ENCODE results near the gene CERKL. TPM values are rescaled to one million over a fixed set of nuclear protein-coding genes. Genes with fewer than 3 reads are reported as not detected.

CERKL gene
- total and polyA plus RNA-seq, 2 donors (not counting 1 experiment from before 2014, with no cell fraction given) = 0.03 TPM; not detected in 1

DNA sequence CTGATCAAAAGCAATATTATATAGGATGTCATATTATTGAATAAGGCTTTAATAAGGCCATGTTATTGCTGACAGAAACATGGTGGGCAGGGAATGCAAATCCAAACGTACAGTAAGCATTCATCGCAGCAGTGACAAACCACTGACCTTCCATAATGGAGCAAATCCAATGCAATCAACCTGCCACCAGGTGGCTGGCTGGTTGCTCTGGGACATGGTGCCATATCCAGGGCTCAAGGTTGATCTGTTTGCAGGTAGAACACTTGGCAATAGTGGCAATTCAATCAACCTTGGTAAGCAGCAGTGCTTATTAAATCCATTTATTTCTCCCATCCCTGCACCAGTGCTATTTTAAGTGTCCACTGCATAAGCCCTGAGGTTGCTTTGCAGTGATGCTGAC lies 75.4 kb downstream of the CERKL start:
- ATAC-seq (ENCODE audit: low read depth) = no peak
- no peak overlapping the region for H3K4me3 ChIP-seq (ENCODE audit: control extremely low read depth in 1 of 5, extremely low read depth in 1 of 5, insufficient read depth in 1 of 5, low read depth in 2 of 5, low read length in 4 of 5)
- no peaks in the 10 kb centered on the region for H3K9me3 Mint-ChIP-seq (ENCODE audit: insufficient read depth)
- H3K9me3 ChIP-seq (ENCODE audit: control extremely low read depth in 1 of 3, control insufficient read depth in 2 of 3, insufficient read depth in 1 of 3, low read length in 2 of 3) = no peaks in the 10 kb centered on the region
- no peak overlapping the region for H3K27ac ChIP-seq (ENCODE audit: low read length in 2 of 2)
- CTCF ChIA-PET = no interaction called here
- no peaks in the 10 kb centered on the region for H4K20me1 ChIP-seq (ENCODE audit: control insufficient read depth, insufficient read depth, low read length, poor library complexity, severe bottlenecking)
- no peak overlapping the region for H3K4me3 Mint-ChIP-seq
- peaks cover 0 to under 1% (median 0%) of the 10 kb centered on the region in 4 experiments for H3K27me3 ChIP-seq (replicated peaks in 1 of 4; ENCODE audit: control extremely low read depth in 1 of 4, control insufficient read depth in 3 of 4, insufficient read depth in 4 of 4, low read length in 3 of 4)
- H3K4me1 Mint-ChIP-seq = peaks cover 9% of the 10 kb centered on the region
- 93% methylated on average over 2 of the region's 2 CpGs for WGBS (ENCODE audit: insufficient coverage)
- H3K4me1 ChIP-seq (ENCODE audit: control insufficient read depth in 2 of 2, insufficient read depth in 2 of 2, low read length in 2 of 2) = peaks cover 2 to 3% of the 10 kb centered on the region in 2 donors
- H3K36me3 ChIP-seq (replicated peaks in 1 of 2; ENCODE audit: control extremely low read depth in 1 of 2, control insufficient read depth in 1 of 2, extremely low read depth in 1 of 2, insufficient read depth in 2 of 2, low read length in 1 of 2) = no peaks in the 10 kb centered on the region
- H3K27me3 Mint-ChIP-seq = peaks cover 8% of the 10 kb centered on the region
- H3K27ac Mint-ChIP-seq = no peak overlapping the region
- intact Hi-C loops (cut with micrococcal nuclease) = no loop called here
- POLR2A ChIA-PET = no interaction called here
- no peak for TF ChIP-seq EZH2 (IDR thresholded peaks at IDR 0.05; ENCODE audit: borderline replicate concordance, insufficient read depth, low read depth, low read length, poor library complexity, severe bottlenecking)
- TF ChIP-seq, protein P1, sequence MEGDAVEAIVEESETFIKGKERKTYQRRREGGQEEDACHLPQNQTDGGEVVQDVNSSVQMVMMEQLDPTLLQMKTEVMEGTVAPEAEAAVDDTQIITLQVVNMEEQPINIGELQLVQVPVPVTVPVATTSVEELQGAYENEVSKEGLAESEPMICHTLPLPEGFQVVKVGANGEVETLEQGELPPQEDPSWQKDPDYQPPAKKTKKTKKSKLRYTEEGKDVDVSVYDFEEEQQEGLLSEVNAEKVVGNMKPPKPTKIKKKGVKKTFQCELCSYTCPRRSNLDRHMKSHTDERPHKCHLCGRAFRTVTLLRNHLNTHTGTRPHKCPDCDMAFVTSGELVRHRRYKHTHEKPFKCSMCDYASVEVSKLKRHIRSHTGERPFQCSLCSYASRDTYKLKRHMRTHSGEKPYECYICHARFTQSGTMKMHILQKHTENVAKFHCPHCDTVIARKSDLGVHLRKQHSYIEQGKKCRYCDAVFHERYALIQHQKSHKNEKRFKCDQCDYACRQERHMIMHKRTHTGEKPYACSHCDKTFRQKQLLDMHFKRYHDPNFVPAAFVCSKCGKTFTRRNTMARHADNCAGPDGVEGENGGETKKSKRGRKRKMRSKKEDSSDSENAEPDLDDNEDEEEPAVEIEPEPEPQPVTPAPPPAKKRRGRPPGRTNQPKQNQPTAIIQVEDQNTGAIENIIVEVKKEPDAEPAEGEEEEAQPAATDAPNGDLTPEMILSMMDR (IDR thresholded peaks at IDR 0.05) = no peak
- no peak overlapping the region for H3K9ac ChIP-seq (ENCODE audit: low read length)
- no peaks in the 10 kb centered on the region for H3K79me2 ChIP-seq (ENCODE audit: control insufficient read depth, insufficient read depth, low read length)
- no peak overlapping the region for H3K4me2 ChIP-seq (replicated peaks; ENCODE audit: low read depth, low read length, poor library complexity, severe bottlenecking)
- no peak overlapping the region for H2AFZ ChIP-seq (ENCODE audit: insufficient read depth, low read depth, low read length, poor library complexity, severe bottlenecking)
- no peak for DNase-seq

DNA sequence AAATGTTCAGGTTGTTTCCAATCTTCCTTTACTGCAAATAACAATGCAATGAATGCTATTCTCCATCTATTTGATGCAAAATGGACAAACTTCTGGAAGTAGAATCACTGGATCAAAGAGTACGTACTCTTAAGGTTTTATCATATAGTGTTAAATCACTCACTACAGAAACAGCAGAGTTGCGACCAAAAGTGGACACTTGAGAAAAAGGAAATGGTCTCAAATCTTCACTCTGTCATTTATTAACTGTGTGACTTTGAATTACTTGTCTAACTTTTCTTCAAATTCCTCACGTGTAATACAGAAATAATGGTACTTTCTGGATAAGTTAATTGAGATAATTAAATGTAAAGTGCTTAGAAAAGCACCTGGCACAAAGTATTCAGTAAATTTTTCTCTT lies 78.1 kb downstream of the CERKL start:
- ATAC-seq (ENCODE audit: low read depth) = no peak
- DNase-seq = no peak
- Histone ChIP-seq H3K4me2 (replicated peaks; ENCODE audit: low read depth, low read length, poor library complexity, severe bottlenecking) (no peak overlapping the region), H3K9ac (ENCODE audit: low read length) (no peak overlapping the region), H3K27ac (ENCODE audit: low read length in 2 of 2) (no peak overlapping the region), H3K79me2 (ENCODE audit: control insufficient read depth, insufficient read depth, low read length) (no peaks in the 10 kb centered on the region), H3K4me3 (ENCODE audit: control extremely low read depth in 1 of 5, extremely low read depth in 1 of 5, insufficient read depth in 1 of 5, low read depth in 2 of 5, low read length in 4 of 5) (no peak overlapping the region), H3K36me3 (replicated peaks in 1 of 2; ENCODE audit: control extremely low read depth in 1 of 2, control insufficient read depth in 1 of 2, extremely low read depth in 1 of 2, insufficient read depth in 2 of 2, low read length in 1 of 2) (no peaks in the 10 kb centered on the region), H2AFZ (ENCODE audit: insufficient read depth, low read depth, low read length, poor library complexity, severe bottlenecking) (no peak overlapping the region), H3K9me3 (ENCODE audit: control extremely low read depth in 1 of 3, control insufficient read depth in 2 of 3, insufficient read depth in 1 of 3, low read length in 2 of 3) (no peaks in the 10 kb centered on the region), H3K27me3 (replicated peaks in 1 of 4; ENCODE audit: control extremely low read depth in 1 of 4, control insufficient read depth in 3 of 4, insufficient read depth in 4 of 4, low read length in 3 of 4) (peaks cover 0 to 6% (median 2%) of the 10 kb centered on the region in 4 experiments), H4K20me1 (ENCODE audit: control insufficient read depth, insufficient read depth, low read length, poor library complexity, severe bottlenecking) (no peaks in the 10 kb centered on the region), H3K4me1 (ENCODE audit: control insufficient read depth in 2 of 2, insufficient read depth in 2 of 2, low read length in 2 of 2) (no peaks in the 10 kb centered on the region)
- H3K4me1 Mint-ChIP-seq = no peaks in the 10 kb centered on the region
- ChIA-PET POLR2A (no interaction called here), CTCF (no interaction called here)
- H3K27ac Mint-ChIP-seq = no peak overlapping the region
- no CpG with 5 or more reads among the region's 3 CpGs for WGBS (ENCODE audit: insufficient coverage)
- no peaks in the 10 kb centered on the region for H3K9me3 Mint-ChIP-seq (ENCODE audit: insufficient read depth)
- intact Hi-C loops (cut with micrococcal nuclease) = no loop called here
- TF ChIP-seq EZH2 (IDR thresholded peaks at IDR 0.05; ENCODE audit: borderline replicate concordance, insufficient read depth, low read depth, low read length, poor library complexity, severe bottlenecking) = no peak
- TF ChIP-seq, protein P1 (IDR thresholded peaks at IDR 0.05) = no peak
- H3K4me3 Mint-ChIP-seq = no peak overlapping the region
- H3K27me3 Mint-ChIP-seq = peaks cover 11% of the 10 kb centered on the region

Measured in B cell (primary cell).